Epidermal melanocyte (primary cell): Measurements from ENCODE around the gene FGFRL1.

ENCODE experiments used
- DNase-seq: peaks from one replicate; pipeline ENCODE4 v3.0.0; 2011; ENCODE audit warnings: low spot score; ENCODE audit not compliant: insufficient read length

FGFRL1 gene

GRCh38 chr4:1022739-1023066 lies 11.3 kb downstream of the FGFRL1 start:
- DNase-seq = no peak

GRCh38 chr4:1023075-1023640 lies 11.7 kb downstream of the FGFRL1 start:
- DNase-seq = no peak

- no peak for DNase-seq
Observed at GRCh38 chr4:1023895-1024740, 12.7 kb downstream of the FGFRL1 start.

GRCh38 chr4:1024882-1025545 lies 13.6 kb downstream of the FGFRL1 start:
- no peak for DNase-seq

- no peak for DNase-seq
Observed at GRCh38 chr4:1026115-1026514, 14.7 kb downstream of the FGFRL1 start.

- no peak for DNase-seq
Observed at GRCh38 chr4:1027219-1027914, 15.9 kb downstream of the FGFRL1 start.

- DNase-seq = no peak
Observed at GRCh38 chr4:1027915-1028238, 16.5 kb downstream of the FGFRL1 start.

- no peak for DNase-seq
Observed at GRCh38 chr4:1028574-1029220, 17.3 kb downstream of the FGFRL1 start.

GRCh38 chr4:1029529-1029928 lies 18.1 kb downstream of the FGFRL1 start:
- no peak for DNase-seq

GRCh38 chr4:1030031-1030430 lies 18.6 kb downstream of the FGFRL1 start:
- peak; percentile 13 for DNase-seq

GRCh38 chr4:1030559-1030958 lies 19.1 kb downstream of the FGFRL1 start:
- DNase-seq = no peak

- DNase-seq = no peak
Observed at GRCh38 chr4:1031346-1031745, 19.9 kb downstream of the FGFRL1 start.

- DNase-seq = no peak
Observed at GRCh38 chr4:1031956-1032795, 20.8 kb downstream of the FGFRL1 start.

GRCh38 chr4:1032861-1033260 lies 21.4 kb downstream of the FGFRL1 start:
- no peak for DNase-seq

- peak; percentile 20 for DNase-seq
Observed at GRCh38 chr4:1033840-1034551, 22.6 kb downstream of the FGFRL1 start.

GRCh38 chr4:1035510-1035909 lies 24.1 kb downstream of the FGFRL1 start:
- DNase-seq = peak; percentile 94

- peak; percentile 5 for DNase-seq
Observed at GRCh38 chr4:1036095-1036494, 24.7 kb downstream of the FGFRL1 start.

- no peak for DNase-seq
Observed at GRCh38 chr4:1036976-1037810, 25.8 kb downstream of the FGFRL1 start.

GRCh38 chr4:1038948-1039492 lies 27.6 kb downstream of the FGFRL1 start:
- DNase-seq = no peak
